GM18507 (cell line): ENCODE results near the gene ROR1.
"Not testable (repeated sequence)": the region's sequence is repeated elsewhere in the genome, so short reads cannot be mapped to it uniquely, and the experiment has no call there.

Experiments
- DNase-seq: peaks from one replicate; pipeline ENCODE4 v3.0.0; 2011; ENCODE audit warnings: low read depth; ENCODE audit not compliant: insufficient read length; ENCODE audit errors: extremely low spot score
- FAIRE-seq: peaks from 2 replicates; lab custom pipeline; 2011; peaks lifted over from hg19 to GRCh38; lab: Jason Lieb, UNC

The ROR1 gene

DNA sequence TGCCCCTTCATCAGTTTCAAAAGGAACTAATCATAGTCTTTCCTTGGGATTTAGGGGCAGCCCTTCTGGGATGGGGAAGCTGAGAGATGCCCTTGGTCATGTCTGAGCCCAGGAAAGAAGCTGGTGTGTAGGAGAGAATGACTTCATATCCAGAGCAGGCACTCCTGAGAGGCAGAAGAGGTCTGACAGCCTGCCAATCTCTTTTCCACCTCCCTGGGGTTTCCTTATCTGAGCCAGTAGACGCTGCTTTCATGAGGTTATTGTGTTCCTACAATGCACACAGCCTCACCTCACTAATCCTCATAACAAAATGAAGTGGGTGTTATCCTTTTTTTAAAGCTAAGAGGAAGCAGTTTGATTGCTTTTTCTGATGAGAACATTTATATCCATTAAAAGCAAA lies 14.1 kb downstream of the ROR1 start:
- FAIRE-seq (no peak), DNase-seq (no peak)

DNA sequence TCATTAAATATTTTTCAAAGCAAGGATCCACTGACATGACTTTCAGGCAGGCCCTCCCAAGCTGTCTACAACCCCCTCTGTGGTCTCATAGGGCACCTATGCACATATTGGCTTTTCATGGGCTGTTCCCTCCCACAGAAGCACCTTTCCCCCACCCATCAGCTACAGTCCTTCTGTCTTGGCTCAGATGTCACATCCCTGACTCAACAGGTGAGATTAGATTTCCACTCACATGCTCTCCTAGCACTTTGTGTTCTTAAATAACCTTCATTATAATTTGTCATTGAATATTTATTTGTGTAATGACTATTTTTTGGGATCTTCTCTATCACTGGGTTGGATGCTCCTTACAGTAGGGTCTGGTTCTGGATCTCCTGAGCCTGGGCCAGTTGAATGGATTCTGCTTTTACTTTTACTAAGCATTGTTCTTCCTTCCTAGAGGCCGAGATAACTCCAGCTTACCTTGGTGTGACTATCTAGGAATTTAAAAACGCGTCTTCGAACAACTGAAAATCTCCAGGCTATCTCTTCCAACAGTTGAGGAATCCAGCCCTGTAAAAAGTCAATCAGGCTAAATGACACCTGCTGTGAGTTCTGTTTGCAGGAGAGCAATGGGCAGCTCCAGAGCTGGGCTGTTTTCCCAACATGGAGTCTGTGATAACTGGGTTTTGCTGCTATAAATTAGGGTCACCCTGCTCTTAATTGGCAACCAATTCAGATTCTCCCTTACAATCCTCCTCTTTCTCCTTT lies 16.2 kb downstream of the ROR1 start:
- DNase-seq (no peak), FAIRE-seq (no peak)

DNA sequence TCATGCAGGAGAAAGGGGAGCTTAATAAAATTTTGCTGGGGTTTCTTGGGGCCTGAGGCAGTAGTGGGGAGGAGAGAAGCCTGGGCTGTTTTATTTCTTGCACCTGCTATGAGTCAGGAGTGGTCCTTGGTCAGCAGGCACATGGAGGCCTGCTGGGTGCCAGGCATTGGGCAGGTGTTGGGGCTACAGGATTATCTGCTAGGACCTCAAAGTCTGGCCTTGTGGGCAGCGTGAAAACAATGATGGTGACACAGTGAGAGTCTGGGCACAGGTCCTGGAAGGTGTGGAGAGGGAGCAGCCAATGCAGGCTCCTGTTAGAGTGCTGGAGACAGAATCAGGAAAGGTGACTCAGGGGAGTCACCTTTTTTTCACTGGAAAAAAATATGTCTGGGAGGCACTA lies 17.2 kb downstream of the ROR1 start:
- DNase-seq (no peak), FAIRE-seq (no peak)

DNA sequence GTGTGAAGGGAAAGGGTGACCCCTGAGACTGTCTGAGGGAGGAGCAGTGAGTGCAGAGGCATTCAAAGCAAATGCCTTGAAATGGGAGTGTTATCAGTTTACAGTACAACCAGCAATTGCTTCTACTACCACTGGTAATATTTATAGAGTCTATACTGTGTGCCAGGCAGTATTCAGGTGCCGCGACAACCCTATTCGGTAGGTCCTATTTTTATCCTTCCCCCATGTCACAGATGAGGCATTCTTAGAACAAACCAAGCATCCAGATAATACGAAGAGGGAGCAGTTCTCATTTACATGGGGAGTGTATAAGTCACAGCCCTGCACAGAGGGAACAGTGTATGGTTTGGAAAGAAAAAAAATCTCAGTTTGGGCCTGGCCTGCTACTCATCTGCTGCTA lies 18.3 kb downstream of the ROR1 start:
- FAIRE-seq (no peak), DNase-seq (no peak)

DNA sequence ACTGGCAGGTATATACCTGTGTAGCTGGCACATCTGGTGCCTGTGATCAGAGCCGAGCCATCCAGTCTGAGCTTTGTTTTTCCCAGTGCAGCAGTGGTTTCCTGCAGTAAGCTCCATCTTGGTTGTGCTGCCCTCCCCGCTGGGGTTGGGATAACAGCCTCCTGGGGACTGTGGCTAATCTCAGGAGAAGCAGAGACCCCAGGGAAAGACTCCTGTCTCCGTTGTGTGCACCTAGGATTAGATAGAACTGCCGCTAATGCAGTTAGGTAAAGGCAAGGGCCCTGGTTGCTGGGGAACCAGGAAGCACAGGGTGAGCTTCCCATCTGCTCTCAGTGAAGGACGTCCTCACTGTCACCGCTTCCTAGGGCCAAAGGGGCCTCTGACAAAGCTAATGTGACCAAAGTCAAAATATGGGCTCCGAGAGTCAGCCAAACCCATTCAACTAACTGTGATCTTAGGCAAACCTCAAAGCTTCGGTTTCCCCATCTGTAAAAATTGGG lies 20.0 kb downstream of the ROR1 start:
- DNase-seq (no peak), FAIRE-seq (no peak)

DNA sequence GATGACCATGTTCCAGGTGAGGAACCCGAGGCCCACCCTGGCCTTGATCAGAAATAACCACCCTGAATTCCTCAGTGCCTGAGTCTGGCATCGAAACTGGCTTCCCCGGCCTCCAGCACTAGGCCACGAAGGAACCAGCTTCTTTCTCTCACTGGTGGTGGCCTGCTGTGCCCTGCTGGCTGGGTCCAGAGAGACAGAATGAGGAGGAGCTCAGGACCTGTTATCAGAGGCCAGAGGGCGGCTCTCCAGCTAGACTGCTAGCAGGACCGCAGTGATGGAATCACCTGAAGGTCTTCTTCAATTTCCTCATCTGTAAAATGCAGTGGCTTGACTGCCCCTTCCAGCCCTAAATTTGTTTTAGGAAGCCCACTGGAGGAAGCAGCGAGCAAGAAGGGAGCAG lies 20.5 kb downstream of the ROR1 start:
- FAIRE-seq, result no peak
- DNase-seq, result no peak

DNA sequence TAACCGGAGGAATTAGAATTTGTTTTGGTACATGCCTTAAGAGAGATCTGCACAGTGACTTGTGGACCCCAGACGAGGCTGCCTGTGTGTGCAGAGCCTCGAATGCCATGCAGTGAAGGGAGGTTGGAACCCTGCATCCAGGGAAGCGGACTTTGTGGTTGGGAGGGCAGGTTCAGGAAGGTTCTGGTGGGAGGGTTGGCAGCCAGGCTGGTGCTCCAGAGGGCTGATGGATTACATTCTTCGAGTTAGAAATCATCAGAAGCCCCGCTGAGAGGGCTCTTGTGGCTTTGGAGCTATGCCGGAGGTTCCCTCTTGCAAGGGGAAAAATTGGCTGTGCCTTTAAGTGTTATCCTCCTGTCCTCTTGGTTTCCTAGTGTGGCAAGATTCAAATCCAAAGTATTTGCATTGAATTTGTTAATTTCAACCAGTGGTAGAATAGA lies 21.1 kb downstream of the ROR1 start:
- DNase-seq (no peak), FAIRE-seq (no peak)

DNA sequence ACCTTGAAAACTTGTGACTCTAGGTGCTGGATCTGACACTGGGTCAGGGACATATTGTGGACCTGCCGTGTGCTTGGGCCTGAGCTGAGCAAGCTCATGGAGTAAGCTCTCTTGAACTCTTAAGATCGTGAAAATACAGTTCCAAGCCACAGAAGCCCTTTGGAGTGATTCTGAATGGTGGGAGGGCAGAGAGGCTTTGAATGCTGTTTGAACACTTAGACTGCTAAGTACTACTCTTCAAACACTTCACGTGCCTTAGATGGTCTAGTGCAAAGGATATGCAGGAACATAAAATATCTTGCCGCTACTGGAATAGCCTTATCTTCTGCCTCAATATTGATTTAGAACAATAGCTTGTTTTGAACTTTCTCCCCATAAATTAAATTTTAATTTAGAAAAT lies 21.6 kb downstream of the ROR1 start:
- FAIRE-seq (no peak), DNase-seq (no peak)

DNA sequence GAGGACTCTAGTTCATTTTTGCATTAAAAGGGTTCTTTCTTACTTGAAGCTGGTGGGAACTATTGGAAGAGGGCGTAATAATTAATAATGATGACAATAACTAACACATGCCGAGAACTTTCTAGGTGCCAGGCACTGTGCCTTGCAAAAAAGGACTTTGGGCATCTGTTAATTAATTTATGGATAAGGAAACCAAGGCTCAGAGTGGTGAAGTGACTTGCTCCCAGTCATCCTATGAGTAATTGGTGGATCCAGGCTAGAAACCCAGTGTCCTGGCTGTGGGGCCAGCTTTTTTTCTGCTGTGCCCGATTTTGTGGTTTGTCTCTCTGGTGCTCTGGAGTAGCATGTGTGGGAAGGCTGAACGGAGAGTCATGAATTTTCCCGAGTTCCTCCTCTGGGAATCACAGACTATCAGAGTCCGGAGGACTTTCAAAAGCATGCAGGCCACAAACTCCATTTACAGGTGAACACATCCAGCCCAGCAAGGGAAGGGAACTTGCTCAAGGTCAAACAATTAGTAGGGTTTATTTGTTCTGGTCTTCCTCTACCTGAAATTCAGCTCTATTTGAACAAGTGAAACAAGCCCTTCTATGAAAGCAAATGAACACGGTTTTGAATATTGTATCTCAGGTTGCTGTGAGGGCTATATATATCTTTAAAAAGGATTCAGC lies 23.4 kb downstream of the ROR1 start:
- no peak for DNase-seq
- no peak for FAIRE-seq

DNA sequence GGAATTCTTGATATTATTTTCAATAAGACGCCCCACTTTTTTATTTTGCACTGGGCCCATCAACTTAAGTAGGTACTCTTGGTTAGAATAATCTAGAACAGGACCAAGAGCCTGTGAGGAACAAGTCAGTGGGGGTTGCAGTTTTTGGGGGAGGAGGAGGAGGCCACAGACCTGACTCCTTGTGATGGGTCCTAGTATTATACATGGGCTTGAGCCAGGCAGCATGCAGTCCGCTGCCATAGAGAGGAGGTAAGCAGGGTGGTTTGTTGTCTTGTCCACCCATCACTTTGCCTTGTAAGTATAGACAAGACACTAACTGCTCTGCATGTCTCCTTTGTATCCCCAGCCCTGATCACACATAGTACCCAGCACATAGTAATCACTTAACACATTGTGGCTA lies 24.5 kb downstream of the ROR1 start:
- DNase-seq, result no peak
- FAIRE-seq, result no peak

DNA sequence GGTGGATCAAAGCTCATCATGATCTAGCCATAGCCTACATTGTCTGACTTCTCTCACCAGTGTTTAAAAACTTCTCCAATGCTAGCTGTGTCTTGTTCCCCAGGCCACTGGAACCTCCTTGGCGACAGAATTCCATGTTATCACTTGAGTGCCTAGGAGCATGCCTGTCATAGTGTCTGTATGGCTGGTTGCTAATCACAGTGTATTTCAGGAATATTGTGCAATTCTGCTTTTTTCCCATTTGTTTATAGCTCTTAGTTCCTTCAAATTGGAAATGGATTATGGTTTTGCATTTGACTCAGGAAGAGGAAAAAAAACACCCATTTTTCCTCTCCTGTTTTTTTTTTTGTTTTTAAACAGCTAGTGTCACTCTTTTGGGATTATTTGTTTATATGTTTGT lies 25.5 kb downstream of the ROR1 start:
- FAIRE-seq, result no peak
- DNase-seq, result no peak

DNA sequence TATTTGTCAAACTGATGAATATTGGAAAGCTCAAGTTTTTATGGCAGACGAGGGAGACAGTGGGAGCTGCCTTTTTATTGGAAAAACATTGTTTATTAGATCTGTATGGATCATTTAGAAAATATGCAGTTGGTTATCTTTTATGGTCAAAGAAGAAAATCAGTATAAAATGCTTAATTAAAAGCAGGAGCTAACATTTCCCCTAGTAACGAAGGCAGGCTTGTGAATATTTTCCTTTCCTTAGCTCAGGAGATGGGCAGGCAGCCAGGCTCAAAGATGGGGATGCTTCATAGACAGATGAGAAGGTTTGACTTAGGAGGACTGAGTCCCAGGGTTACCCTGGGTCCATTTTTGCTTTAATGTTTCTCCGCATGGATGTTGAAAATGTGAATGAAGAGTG lies 26.0 kb downstream of the ROR1 start:
- no peak for FAIRE-seq
- no peak for DNase-seq

DNA sequence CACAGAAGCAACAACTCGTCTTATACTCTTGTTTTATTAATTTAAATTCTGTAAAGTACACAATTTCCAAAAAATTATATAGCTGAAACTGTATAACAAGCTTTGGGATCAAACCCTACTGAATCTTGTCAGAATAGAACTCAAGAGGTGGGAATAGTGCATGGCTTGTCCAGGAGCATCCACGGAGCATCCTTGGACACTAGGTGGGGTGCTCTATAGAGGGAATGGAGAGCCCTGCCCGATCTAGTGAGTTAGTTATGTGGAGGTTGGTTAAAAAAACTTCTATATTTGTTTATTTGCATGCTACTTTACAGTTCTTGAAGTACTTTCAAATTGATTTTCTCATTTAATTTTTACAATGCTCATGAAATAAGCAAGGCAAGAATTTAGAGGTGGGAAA lies 28.3 kb downstream of the ROR1 start:
- DNase-seq, result no peak
- no peak for FAIRE-seq

DNA sequence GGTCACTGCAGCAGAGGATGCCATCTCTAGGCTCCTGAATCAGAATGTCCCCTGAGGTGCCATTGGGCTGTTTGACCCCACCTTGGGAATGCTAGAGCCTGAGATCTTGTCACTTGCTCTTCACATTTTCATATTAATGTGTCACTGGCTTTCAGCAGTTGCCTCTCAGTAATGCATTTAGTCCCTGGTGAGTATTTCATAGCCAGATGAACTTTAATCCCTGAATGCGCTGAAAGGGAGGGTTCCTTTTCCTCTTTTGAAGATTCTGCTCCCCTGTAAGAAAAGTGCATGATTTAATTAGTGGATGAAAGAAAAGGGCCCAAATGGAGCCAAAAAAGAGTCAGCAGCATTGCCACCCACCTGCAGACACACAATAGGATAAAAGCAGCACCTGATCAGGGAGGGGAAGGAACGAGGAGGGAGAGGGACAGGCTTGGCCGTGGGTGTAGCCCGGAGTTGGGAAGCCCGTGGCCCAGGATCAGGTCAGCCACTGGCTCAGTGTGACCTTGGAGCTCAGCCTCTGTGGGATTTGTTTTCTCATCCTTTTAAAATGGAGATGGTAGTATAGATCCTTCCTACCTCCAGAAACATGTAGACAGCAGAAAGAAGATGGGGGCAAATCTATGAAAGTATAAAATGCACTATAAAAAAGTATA lies 31.1 kb downstream of the ROR1 start:
- no peak for DNase-seq
- FAIRE-seq, result no peak

DNA sequence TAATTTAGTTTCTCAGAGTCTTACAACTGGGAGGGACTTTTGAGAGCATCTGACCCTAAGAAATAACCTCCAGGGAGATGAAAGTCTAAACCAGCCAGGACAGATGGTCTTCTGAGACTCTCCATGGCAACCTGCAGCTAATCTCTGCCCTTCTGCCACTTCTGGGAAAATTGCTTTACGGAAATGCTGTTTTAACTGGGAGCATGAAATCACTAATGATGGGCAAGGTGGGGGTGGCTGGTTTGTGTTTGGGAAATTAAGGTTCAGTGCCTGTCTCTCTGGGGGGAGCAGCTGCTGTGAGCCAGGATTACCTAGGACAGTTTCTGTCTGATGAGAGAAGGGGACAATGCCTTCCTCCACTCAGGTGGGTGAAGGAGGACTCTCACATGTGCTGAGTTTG lies 33.2 kb downstream of the ROR1 start:
- FAIRE-seq, result no peak
- DNase-seq, result no peak

DNA sequence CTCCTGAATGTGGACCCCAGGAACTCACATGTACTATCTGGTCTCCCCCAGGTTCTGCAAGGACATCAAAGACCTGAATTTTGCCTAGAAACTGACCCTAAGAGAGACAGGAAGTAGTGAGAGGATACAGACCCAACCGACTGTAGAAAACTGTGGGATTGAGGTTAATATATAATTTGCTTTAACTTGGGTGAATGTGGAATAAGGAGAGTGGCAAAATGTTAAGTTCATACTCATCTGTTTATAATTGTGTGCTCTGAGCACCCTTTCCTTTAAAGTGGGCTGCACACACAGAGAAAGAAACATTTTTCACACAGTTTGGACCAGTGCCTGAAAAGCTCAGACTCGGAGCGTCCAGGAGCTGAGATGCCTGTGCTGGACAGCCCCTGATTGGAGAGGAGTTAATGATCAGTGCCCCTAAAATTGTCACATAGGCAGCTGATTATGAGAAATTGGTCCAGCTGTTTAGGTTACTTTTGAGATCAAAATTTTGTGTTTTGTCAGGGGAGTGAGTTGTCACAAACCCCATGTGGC lies 37.2 kb downstream of the ROR1 start:
- no peak for DNase-seq
- no peak for FAIRE-seq

DNA sequence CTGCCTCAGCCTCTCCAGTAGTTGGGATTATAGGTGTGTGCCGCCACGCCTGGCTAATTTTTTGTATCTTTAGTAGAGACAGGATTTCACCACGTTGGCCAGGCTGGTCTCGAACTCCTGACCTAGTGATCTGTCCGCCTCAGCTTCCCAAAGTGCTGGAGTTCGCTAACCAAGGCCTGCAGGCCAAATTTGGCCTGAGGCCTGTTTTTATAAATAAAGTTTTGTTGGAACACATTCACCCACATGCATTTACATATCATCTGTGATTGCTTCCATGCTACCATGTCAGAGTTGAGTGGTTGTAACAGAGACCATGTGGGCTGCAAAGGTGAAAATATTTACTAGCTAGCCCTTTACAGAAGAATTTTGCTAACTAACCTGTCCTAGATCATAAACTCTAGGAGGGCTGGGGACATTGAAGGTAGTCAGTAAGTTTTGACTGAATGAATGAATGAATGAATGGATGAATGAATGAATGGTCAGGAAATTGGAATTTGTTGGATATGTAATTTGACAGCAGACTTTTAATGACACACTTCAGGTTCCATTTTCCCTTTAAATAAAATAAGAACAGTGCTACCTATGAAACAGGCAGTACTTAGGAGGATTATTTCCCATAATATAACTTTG lies 38.4 kb downstream of the ROR1 start:
- no peak for DNase-seq
- FAIRE-seq, result no peak

DNA sequence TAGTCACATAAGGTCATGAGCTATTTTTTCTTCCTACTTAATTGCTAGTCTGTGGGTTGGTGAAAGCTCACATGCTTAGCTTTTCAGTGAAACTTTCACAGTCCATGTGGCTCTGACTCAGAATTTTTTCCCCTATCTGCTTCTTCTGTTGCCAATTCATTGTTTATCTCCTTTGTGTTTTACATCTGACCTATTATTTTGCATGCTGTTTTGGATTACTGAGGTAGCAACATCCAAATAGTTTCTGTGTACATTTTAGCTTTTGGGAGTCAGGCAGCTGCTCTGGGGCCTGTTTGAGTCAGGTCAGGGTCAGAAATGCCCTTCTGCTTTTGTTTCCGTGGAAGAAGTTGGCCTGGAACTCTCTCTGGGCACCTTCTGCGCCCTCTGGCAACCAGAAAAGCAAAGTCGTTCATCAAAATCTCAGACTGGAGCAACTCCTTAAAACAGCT lies 40.0 kb downstream of the ROR1 start:
- FAIRE-seq (no peak), DNase-seq (no peak)

DNA sequence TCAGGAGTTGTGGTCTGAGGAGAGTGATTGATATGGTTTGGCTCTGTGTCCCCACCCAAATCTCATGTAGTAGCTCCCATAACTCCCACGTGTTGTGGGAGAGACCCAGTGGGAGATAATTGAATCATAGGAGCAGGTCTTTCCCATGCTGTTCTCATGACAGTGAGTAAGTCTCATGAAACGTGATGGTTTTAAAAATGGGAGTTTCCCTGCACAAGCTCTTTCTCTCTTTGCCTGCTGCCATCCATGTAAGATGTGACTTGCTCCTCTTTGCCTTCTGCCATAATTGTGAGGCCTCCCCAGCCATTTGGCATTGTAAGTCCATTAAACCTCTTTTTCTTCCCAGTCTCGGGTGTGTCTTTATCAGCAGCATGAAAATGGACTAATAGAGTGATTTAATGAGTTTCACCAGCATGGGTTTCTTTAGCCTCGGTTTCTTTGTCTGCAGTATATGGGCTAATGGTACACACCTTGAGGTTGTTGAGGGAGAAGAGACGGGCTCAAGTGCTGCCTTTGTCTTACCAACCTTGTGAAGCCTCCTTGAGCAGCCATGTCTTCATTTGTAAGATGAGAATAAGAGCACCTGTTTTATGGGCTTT lies 42.5 kb downstream of the ROR1 start:
- not testable (repeated sequence) for DNase-seq

More for the DNA sequence above, 42.5 kb downstream of the ROR1 start:
- not testable (repeated sequence) for FAIRE-seq
